Coronary artery (tissue), 2 donors: Measurements from ENCODE around the gene GEMIN7.

ENCODE experiments used
- DNase-seq: peaks from one replicate; pipeline ENCODE4 v3.0.0-alpha.2; 2017; ENCODE audit warnings: low spot score
- H3K27ac ChIP-seq, 2 donors: fragments of 200-600 bp; sonication (generic); one replicate each; pipeline ENCODE4 v1.5.1; 2016 to 2019
- H3K4me3 ChIP-seq: fragments of 200-600 bp; sonication (generic); 2 replicates; pipeline ENCODE4 v1.5.1; 2016; ENCODE audit warnings: mild to moderate bottlenecking, moderate library complexity
- TF ChIP-seq, protein P1 (sequence below): fragments of 200-600 bp; sonication (generic); IDR thresholded peaks from one replicate; pipeline ENCODE4 v1.5.1; 2019; ENCODE audit warnings: antibody characterized with exemption

The GEMIN7 gene

DNA sequence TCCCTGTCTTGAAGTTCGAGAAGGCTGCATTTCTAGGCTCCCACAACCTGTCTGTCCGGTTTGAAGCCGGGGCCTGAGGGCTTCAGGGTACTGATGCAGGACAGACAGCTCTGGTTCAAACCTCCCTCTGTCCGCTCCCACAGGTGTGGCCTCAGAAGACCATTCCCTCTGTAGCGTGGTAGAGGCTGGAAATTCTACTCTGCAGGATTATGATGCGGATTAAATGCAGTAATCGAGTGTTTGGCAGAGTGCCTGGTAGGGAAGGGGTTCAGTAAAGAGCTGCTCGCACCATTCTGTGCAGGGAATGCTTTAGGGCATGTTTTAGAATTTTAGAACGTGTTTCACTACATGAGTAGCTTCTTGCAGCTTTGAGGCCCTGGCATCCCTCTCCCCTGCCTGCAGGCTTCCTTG is 44.4 kb downstream of the GEMIN7 start:
- TF ChIP-seq, protein P1, sequence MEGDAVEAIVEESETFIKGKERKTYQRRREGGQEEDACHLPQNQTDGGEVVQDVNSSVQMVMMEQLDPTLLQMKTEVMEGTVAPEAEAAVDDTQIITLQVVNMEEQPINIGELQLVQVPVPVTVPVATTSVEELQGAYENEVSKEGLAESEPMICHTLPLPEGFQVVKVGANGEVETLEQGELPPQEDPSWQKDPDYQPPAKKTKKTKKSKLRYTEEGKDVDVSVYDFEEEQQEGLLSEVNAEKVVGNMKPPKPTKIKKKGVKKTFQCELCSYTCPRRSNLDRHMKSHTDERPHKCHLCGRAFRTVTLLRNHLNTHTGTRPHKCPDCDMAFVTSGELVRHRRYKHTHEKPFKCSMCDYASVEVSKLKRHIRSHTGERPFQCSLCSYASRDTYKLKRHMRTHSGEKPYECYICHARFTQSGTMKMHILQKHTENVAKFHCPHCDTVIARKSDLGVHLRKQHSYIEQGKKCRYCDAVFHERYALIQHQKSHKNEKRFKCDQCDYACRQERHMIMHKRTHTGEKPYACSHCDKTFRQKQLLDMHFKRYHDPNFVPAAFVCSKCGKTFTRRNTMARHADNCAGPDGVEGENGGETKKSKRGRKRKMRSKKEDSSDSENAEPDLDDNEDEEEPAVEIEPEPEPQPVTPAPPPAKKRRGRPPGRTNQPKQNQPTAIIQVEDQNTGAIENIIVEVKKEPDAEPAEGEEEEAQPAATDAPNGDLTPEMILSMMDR: no peak
- H3K27ac ChIP-seq: no peak overlapping the region
- DNase-seq: no peak
- H3K4me3 ChIP-seq: no peak overlapping the region

DNA sequence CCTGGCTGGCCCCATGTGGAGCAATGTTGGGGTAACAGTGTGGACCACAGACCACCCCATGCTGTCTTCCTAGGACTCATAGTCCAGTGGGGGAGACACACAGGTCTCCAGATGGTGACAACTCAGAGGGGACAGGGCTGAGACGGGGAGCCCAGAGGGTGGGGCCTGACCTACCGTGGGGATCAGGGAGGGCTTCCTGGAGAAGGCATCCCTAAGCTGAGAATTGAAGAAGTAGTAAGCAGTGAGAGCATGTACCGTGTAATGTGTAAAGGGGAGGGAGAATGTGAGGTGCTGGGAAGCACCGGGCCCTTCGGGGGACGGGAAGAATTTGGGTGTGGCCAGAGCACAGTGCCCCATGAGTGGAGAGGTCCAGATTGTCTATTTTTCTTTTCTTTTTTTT is 45.0 kb downstream of the GEMIN7 start:
- no peak overlapping the region for H3K27ac ChIP-seq
- TF ChIP-seq, protein P1: no peak
- DNase-seq: no peak
- no peak overlapping the region for H3K4me3 ChIP-seq

DNA sequence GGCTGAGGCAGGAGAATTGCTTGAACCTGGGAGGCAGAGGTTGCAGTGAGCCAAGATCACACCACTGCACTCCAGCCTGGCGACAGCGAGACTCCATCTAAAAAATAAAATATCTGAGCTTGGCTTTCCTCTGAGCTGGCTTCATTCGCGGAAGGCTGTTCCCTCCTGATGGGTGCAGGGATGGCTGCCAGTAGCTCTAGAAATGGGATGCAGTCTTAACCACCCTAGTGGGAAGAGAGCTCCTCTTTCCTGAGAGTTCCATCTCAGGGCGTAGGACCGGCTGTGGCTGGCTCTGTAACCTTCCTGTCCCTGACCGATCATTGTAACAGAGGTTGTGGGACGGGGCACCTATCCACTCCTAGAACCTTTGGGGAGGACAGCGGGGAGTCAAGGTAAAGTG is 46.3 kb downstream of the GEMIN7 start:
- H3K27ac ChIP-seq: no peak overlapping the region
- DNase-seq: no peak

DNA sequence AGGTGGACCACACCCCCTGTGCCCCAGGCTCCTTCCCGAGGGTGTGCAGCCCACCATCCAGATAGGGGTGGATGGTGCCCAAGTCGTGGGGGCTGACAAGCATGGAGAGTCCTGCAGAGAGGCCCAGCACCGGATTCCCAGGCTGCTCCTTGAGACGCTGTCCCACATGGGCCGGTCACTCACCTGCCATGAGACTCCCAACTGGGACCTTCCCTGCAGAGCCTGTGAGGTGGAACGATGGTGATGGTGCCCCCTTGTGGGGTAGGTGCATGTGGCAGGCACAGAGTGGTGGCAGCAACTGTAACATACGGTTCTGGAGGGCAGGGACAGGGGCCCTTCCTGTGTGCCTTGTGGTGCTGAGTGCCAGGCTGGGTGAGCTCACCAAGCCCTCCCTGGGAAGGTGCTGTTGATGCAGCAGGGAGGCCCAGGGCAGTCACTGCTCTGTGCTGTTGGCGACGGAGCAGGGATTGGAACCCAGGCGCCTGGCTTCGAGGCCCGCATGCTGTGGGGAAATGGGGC is 47.0 kb downstream of the GEMIN7 start:
- no peak overlapping the region for H3K4me3 ChIP-seq
- H3K27ac ChIP-seq: no peak overlapping the region
- no peak for DNase-seq
- TF ChIP-seq, protein P1: peak; percentile 21

More for the DNA sequence above, 46.3 kb downstream of the GEMIN7 start:
- H3K4me3 ChIP-seq: no peak overlapping the region
- TF ChIP-seq, protein P1: no peak

DNA sequence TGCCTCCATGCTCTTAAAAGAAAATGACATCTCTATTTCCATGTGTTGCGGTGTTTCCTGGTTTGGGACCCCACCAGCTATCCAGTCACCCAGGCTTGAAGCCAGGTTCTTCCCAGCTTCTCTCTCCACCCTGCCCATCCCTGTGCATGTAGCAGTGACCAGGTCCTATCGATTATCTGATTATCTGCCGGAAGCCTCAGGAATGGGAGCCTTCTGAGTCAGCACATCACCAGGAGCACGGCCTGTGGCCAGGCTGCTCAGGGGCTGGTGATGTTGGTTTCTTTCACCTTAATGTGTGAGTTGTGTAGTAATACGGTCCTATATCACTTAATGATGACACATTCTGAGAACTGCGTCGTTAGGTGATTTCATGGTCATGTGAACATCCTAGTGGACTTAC is 47.6 kb downstream of the GEMIN7 start:
- DNase-seq: no peak
- TF ChIP-seq, protein P1: no peak
- Histone ChIP-seq H3K27ac (no peak overlapping the region), H3K4me3 (no peak overlapping the region)

DNA sequence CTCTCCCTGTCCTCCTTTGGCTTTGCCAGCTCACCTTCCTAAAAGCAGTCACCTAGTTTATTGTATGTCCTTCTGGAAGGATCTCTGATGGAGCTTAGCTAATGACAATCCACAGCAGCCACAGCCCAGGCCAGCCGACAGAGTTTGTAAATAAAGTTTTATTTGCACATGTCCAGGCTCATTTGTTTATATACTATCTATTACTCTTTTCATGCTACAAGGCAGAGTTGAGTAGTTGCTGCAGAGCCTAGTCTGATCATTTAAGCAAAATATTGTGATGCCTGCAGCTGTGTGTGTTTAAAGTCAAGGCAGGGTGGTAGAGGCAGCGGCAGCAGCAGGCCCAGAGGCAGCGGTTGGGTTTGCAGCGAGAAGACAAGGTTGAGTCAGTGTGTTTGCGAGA is 49.1 kb downstream of the GEMIN7 start:
- TF ChIP-seq, protein P1: no peak
- DNase-seq: no peak
- Histone ChIP-seq H3K4me3 (no peak overlapping the region), H3K27ac (no peak overlapping the region)

DNA sequence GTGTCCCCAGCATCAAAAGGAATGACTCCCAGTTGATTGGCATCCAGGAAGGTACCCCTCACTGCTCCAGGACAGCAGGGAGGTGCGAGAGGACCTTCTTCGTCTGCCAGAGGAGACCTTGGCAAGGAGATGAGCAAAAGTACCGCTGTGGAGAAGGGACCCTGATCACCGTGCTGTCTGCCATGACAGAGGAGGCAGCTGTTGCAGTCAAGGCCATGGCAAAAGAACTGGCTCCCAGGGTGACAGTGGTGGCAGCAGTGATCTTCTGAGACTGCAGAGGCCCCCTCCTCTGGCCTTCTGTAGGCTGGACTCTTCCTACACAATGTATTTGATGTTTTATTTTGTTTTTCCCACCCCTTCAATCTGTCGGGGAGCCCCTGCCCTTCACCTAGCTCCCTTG is 49.7 kb downstream of the GEMIN7 start:
- TF ChIP-seq, protein P1: no peak
- Histone ChIP-seq H3K27ac (no peak overlapping the region), H3K4me3 (no peak overlapping the region)
- no peak for DNase-seq
